NK-92 (cell line): ENCODE measurements around the gene MLANA.

Experiments used
- DNase-seq: peaks from one replicate; lab custom pipeline; 2025; ENCODE audit not compliant: unreplicated experiment; lab: John Stamatoyannopoulos, UW

MLANA gene

GRCh38 chr9:5899292-5899691 lies 8.6 kb downstream of the MLANA start:
- no peak for DNase-seq

- DNase-seq: no peak
These were observed 9.9 kb downstream of the MLANA start for GRCh38 chr9:5900622-5901021.

GRCh38 chr9:5902377-5902776 lies 11.7 kb downstream of the MLANA start:
- no peak for DNase-seq

- DNase-seq: no peak
These were observed 18.2 kb downstream of the MLANA start for GRCh38 chr9:5908918-5909317.

GRCh38 chr9:5909976-5910375 lies 19.3 kb downstream of the MLANA start:
- DNase-seq: no peak

GRCh38 chr9:5910413-5911057 lies 19.8 kb downstream of the MLANA start:
- no peak for DNase-seq

GRCh38 chr9:5915438-5915837 lies 24.7 kb downstream of the MLANA start:
- DNase-seq: no peak

- DNase-seq: no peak
These were observed 26.6 kb downstream of the MLANA start for GRCh38 chr9:5917273-5917672.

- no peak for DNase-seq
These were observed 27.2 kb downstream of the MLANA start for GRCh38 chr9:5917888-5918287.

- DNase-seq: no peak
These were observed 27.8 kb downstream of the MLANA start for GRCh38 chr9:5918460-5918859.

GRCh38 chr9:5920860-5921328 lies 30.2 kb downstream of the MLANA start:
- no peak for DNase-seq

GRCh38 chr9:5922192-5922591 lies 31.5 kb downstream of the MLANA start:
- no peak for DNase-seq

- DNase-seq: no peak
These were observed 41.0 kb downstream of the MLANA start for GRCh38 chr9:5931657-5932056.

GRCh38 chr9:5938449-5938848 lies 47.8 kb downstream of the MLANA start:
- DNase-seq: no peak

GRCh38 chr9:5939530-5939929 lies 48.8 kb downstream of the MLANA start:
- no peak for DNase-seq

GRCh38 chr9:5941214-5941613 lies 50.5 kb downstream of the MLANA start:
- no peak for DNase-seq

GRCh38 chr9:5945112-5945511 lies 54.4 kb downstream of the MLANA start:
- no peak for DNase-seq

GRCh38 chr9:5947912-5948311 lies 57.2 kb downstream of the MLANA start:
- no peak for DNase-seq

GRCh38 chr9:5949103-5949699 lies 58.5 kb downstream of the MLANA start:
- no peak for DNase-seq

- no peak for DNase-seq
These were observed 59.6 kb downstream of the MLANA start for GRCh38 chr9:5950261-5950660.

- DNase-seq: no peak
These were observed 61.1 kb downstream of the MLANA start for GRCh38 chr9:5951686-5952211.
